ENCODE data around the gene SH3RF1. TPM values are rescaled to one million over a fixed set of nuclear protein-coding genes. Genes with fewer than 3 reads are reported as not detected.

The SH3RF1 gene
- total RNA-seq, 3 donors from 2014 or later, result 45.3 to 82.3 (median 65.5) TPM

DNA sequence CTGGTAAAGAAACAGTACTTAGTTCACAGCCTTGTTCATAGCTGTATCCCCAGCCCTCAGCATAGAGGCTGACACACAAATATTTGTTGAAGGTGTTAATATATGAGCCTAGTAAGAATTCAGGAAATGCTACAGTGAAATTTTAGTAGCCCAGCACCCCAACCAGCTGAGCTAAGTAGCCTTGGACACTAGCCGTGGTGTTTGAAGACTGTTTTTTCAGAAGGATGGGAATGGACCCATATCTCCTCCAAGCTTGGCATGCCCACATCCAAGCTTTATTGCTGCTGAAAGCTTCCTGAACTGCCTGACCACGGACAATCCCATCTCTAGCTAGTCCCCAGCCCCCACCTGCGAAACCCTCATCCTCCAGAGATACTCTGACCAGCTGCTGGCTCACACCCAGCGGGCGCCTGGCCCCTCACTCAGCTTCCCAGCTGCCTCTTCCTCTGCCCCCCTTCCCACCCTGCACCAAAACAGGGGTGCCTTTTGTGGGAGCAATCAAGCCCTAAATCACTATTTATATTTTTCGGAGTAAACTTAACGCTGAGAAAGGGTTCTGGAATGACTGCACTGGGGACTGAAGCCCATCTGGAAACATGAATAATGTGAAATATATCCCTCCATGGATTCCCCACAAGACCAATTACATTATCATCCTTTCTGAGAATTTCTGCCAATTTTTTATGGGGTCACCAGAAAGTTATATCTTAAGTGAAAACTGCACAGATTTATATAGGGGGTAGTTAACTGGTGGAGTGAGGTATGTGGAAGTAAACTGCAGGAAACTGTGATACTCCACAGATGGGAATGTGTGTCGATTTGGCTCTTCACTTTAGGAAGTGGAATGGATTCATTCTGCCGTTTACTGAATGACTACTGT is 219.6 kb downstream of the SH3RF1 start:
- H3K4me3 ChIP-seq, result no peak overlapping the region
- H3K9me3 ChIP-seq, result no peaks in the 10 kb centered on the region
- no peaks in the 10 kb centered on the region for H3K4me1 ChIP-seq (ENCODE audit: low read depth)
- ATAC-seq (no peak), DNase-seq (no peak)
- no peaks in the 10 kb centered on the region for H3K36me3 ChIP-seq (ENCODE audit: low read depth)
- no peak for TF ChIP-seq CTCF (IDR thresholded peaks at IDR 0.05)
- intact Hi-C loops (cut with DNase I, micrococcal nuclease), result no loop called here

DNA sequence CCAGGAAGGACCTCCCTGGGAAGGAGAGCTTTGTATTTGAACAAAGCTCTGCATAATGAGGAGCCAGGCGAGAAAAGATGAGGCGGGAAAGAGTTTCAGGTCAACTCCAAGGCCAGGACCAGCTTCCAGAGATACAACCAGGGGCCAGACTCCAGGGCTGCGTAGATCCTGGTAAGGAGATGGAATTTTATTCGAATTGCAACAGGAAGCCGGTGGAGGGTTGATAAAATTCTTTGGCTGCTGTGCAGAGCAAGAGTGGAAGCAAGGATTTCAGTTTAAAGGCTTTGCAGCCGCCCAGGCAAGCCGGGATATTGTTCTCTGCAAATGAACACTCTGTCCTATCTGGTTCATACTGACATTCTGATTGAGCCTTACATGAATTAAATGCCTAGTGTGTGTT is 220.5 kb downstream of the SH3RF1 start:
- intact Hi-C loops (cut with DNase I, micrococcal nuclease), result no loop called here
- no peak for TF ChIP-seq CTCF (IDR thresholded peaks at IDR 0.05)
- H3K4me3 ChIP-seq, result no peak overlapping the region
- no peak for DNase-seq
- no peaks in the 10 kb centered on the region for H3K36me3 ChIP-seq (ENCODE audit: low read depth)
- H3K9me3 ChIP-seq, result no peaks in the 10 kb centered on the region
- H3K4me1 ChIP-seq (ENCODE audit: low read depth), result no peaks in the 10 kb centered on the region
- no peak for ATAC-seq

DNA sequence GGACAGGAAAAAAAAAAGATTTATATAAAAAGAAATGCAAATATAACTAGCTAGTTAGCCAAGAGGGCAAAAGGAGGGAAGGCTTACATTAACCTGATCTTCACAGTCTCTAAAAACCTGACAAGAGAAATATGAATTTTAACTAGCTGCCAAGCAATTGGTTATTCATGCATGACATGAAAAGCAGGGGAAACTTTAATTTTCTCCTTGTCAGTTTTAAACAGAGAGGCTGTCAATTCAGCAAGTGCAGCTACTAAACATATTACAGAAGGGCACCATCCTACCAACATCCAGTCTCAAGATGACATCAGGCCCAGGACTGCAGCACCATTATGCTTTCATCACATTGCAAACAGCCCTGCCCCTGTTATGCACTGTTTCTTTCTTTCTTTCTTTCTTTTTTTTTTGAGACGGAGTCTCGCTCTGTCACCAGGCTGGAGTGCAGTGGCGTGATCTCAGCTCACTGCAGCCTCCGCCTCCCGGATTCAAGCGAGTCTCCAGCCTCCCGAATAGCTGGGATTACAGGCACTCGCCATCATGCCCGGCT is 221.8 kb downstream of the SH3RF1 start:
- Histone ChIP-seq H3K4me1 (ENCODE audit: low read depth) (no peaks in the 10 kb centered on the region), H3K36me3 (ENCODE audit: low read depth) (no peaks in the 10 kb centered on the region), H3K9me3 (no peaks in the 10 kb centered on the region), H3K4me3 (no peak overlapping the region)
- no peak for DNase-seq
- TF ChIP-seq CTCF (IDR thresholded peaks at IDR 0.05), result no peak
- no peak for ATAC-seq
- intact Hi-C loops (cut with DNase I, micrococcal nuclease), result no loop called here

- no peak for ATAC-seq
Measured at GRCh38 chr4:169047956-169048355, 222.8 kb downstream of the SH3RF1 start.

DNA sequence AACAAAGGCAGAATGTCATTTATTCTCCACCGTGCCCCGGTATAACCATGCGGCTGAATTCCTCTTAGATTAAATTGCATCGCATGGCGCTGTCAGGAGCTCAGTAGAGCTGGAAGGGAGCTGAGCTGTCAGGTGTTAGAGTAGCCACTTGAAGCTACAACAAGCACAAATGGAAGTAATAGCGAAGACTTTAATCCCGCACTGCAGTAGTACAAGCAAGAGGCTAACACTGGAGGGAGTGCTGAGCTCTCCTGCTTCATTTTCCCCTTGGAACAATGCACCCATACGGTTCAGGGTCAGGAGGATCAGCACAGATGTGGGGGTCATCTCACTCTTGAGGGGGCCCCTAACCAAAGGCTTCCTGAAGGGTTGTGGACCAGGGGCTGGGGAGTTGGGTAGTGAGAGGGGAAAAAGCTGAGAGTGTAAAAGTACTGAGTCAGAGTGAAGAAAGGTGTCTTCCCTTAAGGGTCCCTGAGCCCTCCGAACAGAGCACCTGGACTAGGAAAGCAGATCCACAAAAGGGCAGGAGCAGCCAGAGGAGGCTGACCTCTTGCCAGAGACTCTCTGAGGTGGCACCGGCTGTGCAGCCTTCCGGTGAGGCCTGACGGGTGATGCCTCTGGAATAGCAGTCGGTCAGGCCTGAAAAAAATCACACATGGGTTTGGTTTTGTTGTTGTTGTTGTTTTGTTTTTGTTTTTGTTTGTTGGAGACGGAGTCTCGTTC is 224.7 kb downstream of the SH3RF1 start:
- Histone ChIP-seq H3K4me1 (ENCODE audit: low read depth) (no peaks in the 10 kb centered on the region), H3K36me3 (ENCODE audit: low read depth) (no peaks in the 10 kb centered on the region), H3K9me3 (no peaks in the 10 kb centered on the region), H3K4me3 (no peak overlapping the region)
- DNase-seq (no peak), ATAC-seq (no peak)
- TF ChIP-seq CTCF (IDR thresholded peaks at IDR 0.05), result no peak
- intact Hi-C loops (cut with DNase I, micrococcal nuclease), result no loop called here

More at GRCh38 chr4:169047956-169048355, 222.8 kb downstream of the SH3RF1 start:
- TF ChIP-seq CTCF (IDR thresholded peaks at IDR 0.05), result no peak
- intact Hi-C loops (cut with DNase I, micrococcal nuclease), result no loop called here
- Histone ChIP-seq H3K4me3 (no peak overlapping the region), H3K4me1 (ENCODE audit: low read depth) (no peaks in the 10 kb centered on the region), H3K9me3 (no peaks in the 10 kb centered on the region), H3K36me3 (ENCODE audit: low read depth) (no peaks in the 10 kb centered on the region)
- DNase-seq, result no peak
